GM20431 (cell line): ENCODE measurements around the gene FGF4.

Source experiments
- in situ Hi-C: fragments of 300-500 bp; cut with MseI, MboI; formaldehyde crosslinking; loops from one replicate; pipeline ENCODE4 v1.15.0; 2020; ENCODE audit warnings: low sequenced_read_pairs; ENCODE audit not compliant: unreplicated experiment

Gene FGF4

GRCh38 chr11:69732910-69733309 lies 42.2 kb downstream of the FGF4 start:
- in situ Hi-C loops: no loop called here

GRCh38 chr11:69731110-69731509 lies 44.0 kb downstream of the FGF4 start:
- in situ Hi-C loops: no loop called here

- in situ Hi-C loops: no loop called here
Observed at GRCh38 chr11:69730500-69730899, 44.6 kb downstream of the FGF4 start.

- in situ Hi-C loops: no loop called here
Observed at GRCh38 chr11:69729252-69729651, 45.9 kb downstream of the FGF4 start.

GRCh38 chr11:69727266-69727665 lies 47.9 kb downstream of the FGF4 start:
- in situ Hi-C loops: no loop called here

- in situ Hi-C loops: no loop called here
Observed at GRCh38 chr11:69726481-69726880, 48.7 kb downstream of the FGF4 start.

GRCh38 chr11:69726019-69726418 lies 49.1 kb downstream of the FGF4 start:
- in situ Hi-C loops: no loop called here

GRCh38 chr11:69721745-69722144 lies 53.4 kb downstream of the FGF4 start:
- in situ Hi-C loops: no loop called here

GRCh38 chr11:69721106-69721505 lies 54.0 kb downstream of the FGF4 start:
- in situ Hi-C loops: no loop called here
